Measurements from ENCODE around the gene PSG1.
"Not testable (repeated sequence)": the region's sequence is repeated elsewhere in the genome, so short reads cannot be mapped to it uniquely, and the experiment has no call there.

- TF ChIP-seq POLR2A, CTCF (IDR thresholded peaks at IDR 0.05): not testable (repeated sequence)
These were observed 26.3 kb downstream of the PSG1 start for GRCh38 chr19:42853231-42853630.
